IPS-20b (cell line): ENCODE results near the gene MBD3L3.

Source experiments
- H3K27ac ChIP-seq: one replicate; pipeline ENCODE4 v1.5.1; 2013; ENCODE audit warnings: low read length
- H3K27me3 ChIP-seq: 2 replicates; pipeline ENCODE4 v1.6.1; 2013; ENCODE audit warnings: mild to moderate bottlenecking, low read length, inconsistent platforms; ENCODE audit not compliant: insufficient read depth
- H3K36me3 ChIP-seq: 2 replicates; pipeline ENCODE4 v1.6.1; 2013; ENCODE audit warnings: low read depth, mild to moderate bottlenecking, inconsistent platforms, low read length, moderate library complexity; ENCODE audit not compliant: insufficient read depth
- H3K4me1 ChIP-seq: 2 replicates; pipeline ENCODE4 v1.6.1; 2013; ENCODE audit warnings: mild to moderate bottlenecking, control low read depth, inconsistent platforms, low read length, moderate library complexity; ENCODE audit not compliant: insufficient read depth
- H3K4me3 ChIP-seq: 2 replicates; pipeline ENCODE4 v1.5.1; 2013; ENCODE audit warnings: mild to moderate bottlenecking, low read length, inconsistent platforms
- H3K9ac ChIP-seq: 2 replicates; pipeline ENCODE4 v1.6.1; 2013; ENCODE audit warnings: low read depth, mild to moderate bottlenecking, inconsistent platforms, low read length, moderate library complexity
- H3K9me3 ChIP-seq: 2 replicates; pipeline ENCODE4 v1.6.1; 2013; ENCODE audit warnings: mild to moderate bottlenecking, low read depth, low read length, inconsistent platforms; ENCODE audit not compliant: insufficient read depth

MBD3L3 gene

DNA sequence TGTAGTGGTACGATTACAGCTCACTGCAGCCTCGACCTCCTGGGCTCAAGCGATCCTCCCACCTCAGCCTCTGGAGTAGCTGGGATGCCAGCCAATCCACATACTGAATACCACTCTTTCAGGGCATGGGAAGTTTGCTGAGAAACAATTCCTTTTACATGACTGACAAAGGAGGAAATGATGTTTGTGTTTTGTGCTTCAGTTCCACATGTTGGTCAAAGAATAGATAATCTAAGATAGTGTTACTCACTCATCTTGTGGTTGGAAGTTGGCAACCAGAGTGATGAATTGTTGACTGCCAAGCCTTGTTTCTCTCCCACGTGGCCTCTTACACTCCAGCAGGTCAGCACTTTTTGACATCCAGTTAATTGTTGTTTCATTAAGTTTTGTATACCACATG is 44.8 kb downstream of the MBD3L3 start:
- H3K9me3 ChIP-seq = peaks cover 85% of the 10 kb centered on the region
- H3K9ac ChIP-seq = no peak overlapping the region

DNA sequence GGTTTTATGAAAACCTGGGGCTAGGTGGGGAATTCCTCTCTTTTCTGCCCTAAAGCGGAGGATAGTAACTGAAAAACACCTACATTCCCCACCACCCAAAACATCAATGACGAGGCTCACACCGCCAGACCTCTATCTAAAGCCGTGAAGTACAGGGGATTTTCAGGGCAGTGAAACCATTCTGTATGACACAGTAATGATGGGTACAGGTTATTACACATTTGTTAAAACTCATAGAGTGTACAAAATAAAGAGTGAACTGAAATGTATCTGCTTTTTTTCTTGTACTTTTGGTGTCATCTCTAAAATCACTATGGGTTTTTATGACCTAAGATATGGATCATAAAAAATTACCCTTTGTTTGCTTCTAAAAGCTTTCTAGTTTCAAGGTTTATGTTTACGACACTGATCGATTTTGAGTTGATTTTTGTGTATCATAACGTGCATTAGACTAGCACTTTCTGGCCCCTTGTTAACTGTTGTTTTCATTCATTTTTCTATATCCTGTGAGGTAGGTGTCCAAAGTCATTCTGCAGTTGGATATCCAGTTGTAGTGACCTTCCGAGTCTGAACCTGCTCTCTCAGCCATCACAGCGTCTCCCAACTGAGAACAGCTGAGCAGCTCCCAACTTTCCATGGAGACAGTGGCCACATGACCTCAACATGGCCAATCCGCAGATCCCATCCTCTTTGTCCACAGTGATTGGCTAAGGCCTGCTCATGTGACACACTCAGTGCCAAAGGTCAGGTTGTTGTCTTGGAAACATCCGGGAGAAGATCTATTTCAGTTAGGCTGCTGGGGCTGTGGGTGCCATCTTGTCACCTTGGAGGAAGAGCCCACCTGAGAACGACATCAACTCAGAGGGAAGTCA is 47.5 kb downstream of the MBD3L3 start:
- Histone ChIP-seq H3K27me3 (no peaks in the 10 kb centered on the region), H3K9me3 (peaks cover 78% of the 10 kb centered on the region), H3K4me3 (no peak overlapping the region), H3K27ac (no peak overlapping the region), H3K9ac (no peak overlapping the region), H3K36me3 (no peaks in the 10 kb centered on the region), H3K4me1 (no peaks in the 10 kb centered on the region)

More for the DNA sequence above, 44.8 kb downstream of the MBD3L3 start:
- no peaks in the 10 kb centered on the region for H3K4me1 ChIP-seq
- no peaks in the 10 kb centered on the region for H3K27me3 ChIP-seq
- no peak overlapping the region for H3K27ac ChIP-seq
- no peak overlapping the region for H3K4me3 ChIP-seq
- H3K36me3 ChIP-seq = no peaks in the 10 kb centered on the region

DNA sequence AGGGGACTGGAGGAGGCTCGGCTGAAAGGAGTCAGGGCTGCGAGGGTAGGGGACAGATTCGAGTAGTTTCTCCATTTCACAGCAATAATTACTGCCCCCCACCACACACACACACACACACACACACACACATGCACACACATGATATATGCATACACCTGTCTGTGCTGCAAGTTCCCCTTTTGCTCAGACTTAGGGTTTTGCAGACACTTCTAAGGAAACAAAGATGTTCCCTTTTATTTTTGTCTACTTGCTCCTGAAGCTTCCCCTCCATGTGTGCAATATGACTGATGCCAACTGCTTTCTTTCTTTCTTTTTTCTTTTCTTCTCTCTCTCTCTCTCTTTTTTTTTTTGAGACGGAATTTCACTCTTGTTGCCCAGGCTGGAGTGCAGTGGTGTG is 50.6 kb downstream of the MBD3L3 start:
- Histone ChIP-seq H3K36me3 (no peaks in the 10 kb centered on the region), H3K9me3 (peaks cover 70% of the 10 kb centered on the region), H3K27me3 (no peaks in the 10 kb centered on the region), H3K27ac (no peak overlapping the region), H3K4me1 (no peaks in the 10 kb centered on the region), H3K4me3 (no peak overlapping the region), H3K9ac (no peak overlapping the region)
